ENCODE results near the gene XPO6. TPM values are rescaled to one million over a fixed set of nuclear protein-coding genes. Genes with fewer than 3 reads are reported as not detected.

XPO6 gene
- total RNA-seq, 4 donors from 2014 or later = 45.7 to 104 (median 78.1) TPM

DNA sequence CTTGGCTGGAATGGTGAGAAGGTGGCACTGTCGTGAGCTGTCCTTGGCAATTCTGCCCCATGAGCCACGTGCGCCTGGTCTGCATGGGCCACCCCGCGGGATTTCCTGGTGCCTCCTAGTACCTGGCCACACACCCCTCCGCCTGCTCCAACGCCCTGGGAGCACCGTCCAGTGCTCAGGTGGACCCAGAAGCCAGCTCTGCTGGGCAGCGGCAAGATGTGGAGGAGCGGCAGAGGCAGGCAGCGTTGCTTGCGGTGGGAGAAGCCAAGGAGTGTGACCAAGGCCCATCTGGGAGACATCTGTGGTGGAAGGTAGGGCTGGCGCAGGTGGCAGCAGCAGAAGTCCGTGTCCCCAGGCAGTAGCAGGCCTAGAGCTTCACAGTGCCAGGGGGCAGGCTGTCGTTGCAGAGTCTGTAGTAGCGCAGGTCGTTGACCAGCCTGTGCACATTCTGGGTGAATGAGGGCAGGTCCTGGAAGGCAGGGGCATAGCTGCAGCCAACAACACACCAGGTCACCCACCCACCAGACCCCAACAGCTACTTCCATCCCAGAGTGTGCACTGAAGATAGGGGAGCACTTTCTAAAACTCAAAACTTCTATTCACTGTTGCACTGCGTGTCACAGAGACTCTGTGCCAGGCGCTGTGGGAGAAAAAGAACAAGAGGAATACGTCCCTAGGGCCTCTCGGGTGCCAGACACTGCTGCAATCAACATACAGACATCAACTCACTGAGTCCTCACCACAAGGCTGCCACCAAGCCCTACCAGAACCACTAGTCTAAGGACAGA lies 113.4 kb downstream of the XPO6 start:
- DNase-seq (ENCODE audit: low spot score in 2 of 2) = peak in 1 of 2 donors; percentile 75
- TF ChIP-seq, protein P1, sequence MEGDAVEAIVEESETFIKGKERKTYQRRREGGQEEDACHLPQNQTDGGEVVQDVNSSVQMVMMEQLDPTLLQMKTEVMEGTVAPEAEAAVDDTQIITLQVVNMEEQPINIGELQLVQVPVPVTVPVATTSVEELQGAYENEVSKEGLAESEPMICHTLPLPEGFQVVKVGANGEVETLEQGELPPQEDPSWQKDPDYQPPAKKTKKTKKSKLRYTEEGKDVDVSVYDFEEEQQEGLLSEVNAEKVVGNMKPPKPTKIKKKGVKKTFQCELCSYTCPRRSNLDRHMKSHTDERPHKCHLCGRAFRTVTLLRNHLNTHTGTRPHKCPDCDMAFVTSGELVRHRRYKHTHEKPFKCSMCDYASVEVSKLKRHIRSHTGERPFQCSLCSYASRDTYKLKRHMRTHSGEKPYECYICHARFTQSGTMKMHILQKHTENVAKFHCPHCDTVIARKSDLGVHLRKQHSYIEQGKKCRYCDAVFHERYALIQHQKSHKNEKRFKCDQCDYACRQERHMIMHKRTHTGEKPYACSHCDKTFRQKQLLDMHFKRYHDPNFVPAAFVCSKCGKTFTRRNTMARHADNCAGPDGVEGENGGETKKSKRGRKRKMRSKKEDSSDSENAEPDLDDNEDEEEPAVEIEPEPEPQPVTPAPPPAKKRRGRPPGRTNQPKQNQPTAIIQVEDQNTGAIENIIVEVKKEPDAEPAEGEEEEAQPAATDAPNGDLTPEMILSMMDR (IDR thresholded peaks at IDR 0.05) = no peak
- no peak for TF ChIP-seq POLR2A (IDR thresholded peaks at IDR 0.05)
- H3K4me3 ChIP-seq (ENCODE audit: low read depth, poor library complexity, severe bottlenecking) = no peak overlapping the region
- intact Hi-C loops (cut with DNase I; ENCODE audit: low total_unique reads) = no loop called here
- WGBS, 2 donors = 87 to 90% methylated on average over 21 of the region's 21 CpGs

DNA sequence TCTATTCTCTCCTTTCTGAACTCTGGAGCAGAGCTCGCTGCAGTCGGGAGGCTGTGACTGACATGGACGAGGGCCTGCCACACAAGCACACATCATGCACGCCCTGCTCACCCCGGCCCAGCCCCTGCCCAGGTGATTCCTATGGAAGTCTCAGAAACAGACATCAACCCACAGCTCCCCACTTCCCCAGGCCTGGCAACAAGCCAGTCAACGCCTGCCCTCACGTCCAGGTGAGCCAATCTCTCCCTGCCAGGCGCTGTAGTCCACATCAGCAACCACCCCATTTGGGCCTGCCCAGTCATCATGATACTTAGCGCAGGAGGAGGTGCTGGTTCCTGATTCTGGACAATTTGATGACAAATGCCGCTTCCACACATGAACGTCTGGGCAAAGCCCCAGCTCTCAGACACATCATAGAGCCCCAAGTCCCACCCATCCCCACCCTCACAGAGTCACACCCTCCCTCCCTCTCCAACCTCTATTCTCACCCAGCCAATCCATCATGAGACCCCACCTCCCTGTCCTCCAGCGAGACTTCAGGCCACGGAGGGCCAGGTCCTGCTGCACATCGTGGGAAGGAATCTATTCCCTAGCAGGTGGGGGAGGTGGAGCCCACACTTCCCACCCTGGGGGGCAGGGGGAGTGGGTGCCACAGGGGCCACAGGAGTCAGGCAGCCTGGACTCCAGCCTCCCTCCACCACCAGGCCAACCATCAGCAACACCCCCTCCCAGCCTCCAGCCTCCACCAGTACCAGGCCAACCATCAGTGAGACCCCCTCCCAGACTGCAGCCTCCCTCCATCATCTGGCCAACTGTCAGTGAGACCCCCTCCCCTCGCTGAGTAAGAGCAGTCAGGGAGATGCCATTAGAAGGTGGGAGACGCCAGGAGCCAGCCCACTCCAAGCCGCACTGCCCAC lies 114.5 kb downstream of the XPO6 start:
- DNase-seq (ENCODE audit: low spot score in 2 of 2) = peak in 1 of 2 donors; percentile 84
- TF ChIP-seq POLR2A (IDR thresholded peaks at IDR 0.05) = no peak
- TF ChIP-seq, protein P1 (IDR thresholded peaks at IDR 0.05) = no peak
- no peak overlapping the region for H3K4me3 ChIP-seq (ENCODE audit: low read depth, poor library complexity, severe bottlenecking)
- WGBS, 2 donors = 62 to 71% methylated on average over 17 of the region's 17 CpGs
- intact Hi-C loops (cut with DNase I; ENCODE audit: low total_unique reads) = no loop called here

DNA sequence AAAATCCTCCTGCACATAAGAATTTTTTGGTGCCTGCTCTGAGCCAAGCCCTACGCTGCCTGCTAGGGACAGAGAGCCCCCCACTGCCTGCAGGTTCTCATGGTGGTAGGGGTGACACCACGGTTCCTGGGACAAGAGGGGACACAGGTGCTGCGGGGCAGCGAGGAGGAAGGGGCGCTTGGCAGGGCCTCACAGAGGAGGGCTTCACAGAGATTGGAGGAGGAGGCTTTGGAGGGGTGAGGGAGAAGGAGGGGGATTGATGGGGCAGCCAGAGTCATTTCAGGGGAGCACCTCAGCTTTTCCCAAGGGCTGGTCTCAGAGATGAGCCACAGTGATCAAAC lies 118.4 kb downstream of the XPO6 start:
- WGBS, 2 donors = 78 to 81% methylated on average over 5 of the region's 5 CpGs
- no peak overlapping the region for H3K4me3 ChIP-seq (ENCODE audit: low read depth, poor library complexity, severe bottlenecking)
- DNase-seq (ENCODE audit: low spot score in 2 of 2) = no peak
- intact Hi-C loops (cut with DNase I; ENCODE audit: low total_unique reads) = no loop called here
- TF ChIP-seq, protein P1 (IDR thresholded peaks at IDR 0.05) = no peak
- no peak for TF ChIP-seq POLR2A (IDR thresholded peaks at IDR 0.05)

DNA sequence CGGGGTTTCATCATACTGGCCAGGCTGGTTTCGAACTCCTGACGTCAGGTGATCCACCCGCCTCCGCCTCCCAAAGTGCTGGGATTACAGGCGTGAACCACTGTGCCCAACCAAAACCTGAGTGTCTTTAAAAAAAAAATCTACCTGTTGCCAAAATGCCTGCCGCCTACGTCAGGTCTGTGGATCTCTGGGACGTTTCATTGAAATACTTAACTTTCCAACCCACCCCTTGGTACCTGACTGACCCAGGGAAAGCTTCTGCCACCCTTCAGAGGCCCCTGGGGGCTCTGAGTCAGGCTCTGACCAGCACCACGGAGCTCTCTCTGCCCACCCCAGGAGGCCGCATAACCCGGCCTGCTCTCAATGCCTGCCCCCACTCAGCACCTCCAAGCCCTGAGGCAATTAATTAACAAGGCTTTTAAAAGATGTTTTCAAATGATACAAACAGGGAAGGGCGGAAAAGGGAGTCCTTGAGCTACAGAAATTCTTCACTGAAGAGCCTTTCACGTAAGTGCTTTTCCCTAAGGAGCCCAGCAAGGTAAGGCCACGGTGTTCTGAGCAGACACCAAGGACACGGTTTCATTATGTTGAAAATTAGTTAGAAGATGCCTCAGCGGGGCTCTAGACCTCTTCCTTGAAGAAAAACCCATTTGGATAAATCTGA lies 118.9 kb downstream of the XPO6 start:
- H3K4me3 ChIP-seq (ENCODE audit: low read depth, poor library complexity, severe bottlenecking) = no peak overlapping the region
- WGBS, 2 donors = 45 to 60% methylated on average over 17 of the region's 17 CpGs
- intact Hi-C loops (cut with DNase I; ENCODE audit: low total_unique reads) = no loop called here
- no peak for DNase-seq (ENCODE audit: low spot score in 2 of 2)
- no peak for TF ChIP-seq POLR2A (IDR thresholded peaks at IDR 0.05)
- TF ChIP-seq, protein P1 (IDR thresholded peaks at IDR 0.05) = no peak

DNA sequence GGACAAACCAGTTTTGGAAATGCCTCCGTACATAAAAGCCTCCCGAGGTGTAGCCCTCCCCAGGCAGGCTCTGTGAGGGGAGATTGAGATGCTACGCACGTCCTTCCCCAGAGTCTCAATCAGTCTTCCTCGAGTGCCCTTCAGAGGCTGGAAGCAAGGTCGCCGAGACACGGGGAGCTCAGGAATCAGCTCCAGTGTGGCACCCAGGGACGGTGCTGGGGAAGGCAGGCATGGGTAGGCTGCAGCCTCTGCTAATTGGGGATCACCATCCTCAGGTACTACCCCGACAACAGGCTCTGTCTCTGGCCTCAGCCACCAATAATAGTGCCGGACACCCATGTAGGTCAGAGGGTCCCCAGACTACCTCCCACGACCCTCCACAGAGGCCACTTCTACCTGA lies 120.1 kb downstream of the XPO6 start:
- H3K4me3 ChIP-seq (ENCODE audit: low read depth, poor library complexity, severe bottlenecking) = no peak overlapping the region
- 83% methylated on average over 12 of the region's 12 CpGs for WGBS, 2 donors
- TF ChIP-seq, protein P1 (IDR thresholded peaks at IDR 0.05) = no peak
- no peak for TF ChIP-seq POLR2A (IDR thresholded peaks at IDR 0.05)
- intact Hi-C loops (cut with DNase I; ENCODE audit: low total_unique reads) = no loop called here
- no peak for DNase-seq (ENCODE audit: low spot score in 2 of 2)
